Measurements from ENCODE around the gene ATP6V1F.

ATP6V1F gene

GRCh38 chr7:128848289-128849155 is 14.1 kb upstream of the ATP6V1F start:
- DNase-seq (ENCODE audit: low read depth in 2 of 2), result no peak

DNA sequence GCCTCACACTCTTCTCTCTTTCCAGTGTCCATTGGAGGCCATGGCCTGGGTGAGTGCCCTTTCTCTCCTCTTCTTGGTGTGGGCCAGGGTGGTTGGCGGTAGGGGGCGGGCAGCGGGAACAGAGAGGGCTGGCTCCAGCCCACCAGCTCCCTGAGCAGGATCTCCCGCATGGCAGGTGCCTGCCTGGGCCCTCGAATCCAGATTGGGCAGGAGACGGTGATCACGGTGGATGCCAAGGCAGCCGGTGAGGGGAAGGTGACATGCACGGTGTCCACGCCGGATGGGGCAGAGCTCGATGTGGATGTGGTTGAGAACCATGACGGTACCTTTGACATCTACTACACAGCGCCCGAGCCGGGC is 13.5 kb upstream of the ATP6V1F start:
- no peak for DNase-seq (ENCODE audit: low read depth in 2 of 2)

DNA sequence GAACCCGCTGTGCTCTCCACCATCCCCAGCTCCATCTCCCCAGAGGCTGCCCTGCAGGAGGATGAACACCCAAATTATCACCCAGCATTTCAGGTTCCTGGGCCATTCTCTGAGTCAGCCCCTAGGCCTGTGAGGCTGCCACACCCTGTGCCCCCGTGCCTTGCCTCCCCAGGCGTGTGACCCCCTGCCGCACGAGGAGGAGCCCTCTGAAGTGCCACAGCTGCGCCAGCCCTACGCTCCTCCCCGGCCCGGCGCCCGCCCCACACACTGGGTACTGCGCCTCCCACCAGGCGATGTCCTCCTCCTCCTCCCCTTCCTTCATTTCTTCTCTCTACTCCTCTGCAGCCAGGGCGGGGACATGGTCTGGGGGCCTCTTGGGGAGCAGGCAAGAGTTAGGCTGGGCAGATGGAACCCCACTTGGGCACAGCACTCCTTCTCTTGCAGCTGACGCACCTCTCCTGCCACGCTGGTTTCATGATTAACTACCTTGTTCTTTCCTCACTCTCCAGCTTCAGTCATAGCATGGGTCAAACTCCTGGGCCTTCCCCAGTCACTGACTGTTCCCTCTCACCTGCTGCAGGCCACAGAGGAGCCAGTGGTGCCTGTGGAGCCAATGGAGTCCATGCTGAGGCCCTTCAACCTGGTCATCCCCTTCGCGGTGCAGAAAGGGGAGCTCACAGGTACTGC is 12.7 kb upstream of the ATP6V1F start:
- DNase-seq (ENCODE audit: low read depth in 2 of 2), result no peak

DNA sequence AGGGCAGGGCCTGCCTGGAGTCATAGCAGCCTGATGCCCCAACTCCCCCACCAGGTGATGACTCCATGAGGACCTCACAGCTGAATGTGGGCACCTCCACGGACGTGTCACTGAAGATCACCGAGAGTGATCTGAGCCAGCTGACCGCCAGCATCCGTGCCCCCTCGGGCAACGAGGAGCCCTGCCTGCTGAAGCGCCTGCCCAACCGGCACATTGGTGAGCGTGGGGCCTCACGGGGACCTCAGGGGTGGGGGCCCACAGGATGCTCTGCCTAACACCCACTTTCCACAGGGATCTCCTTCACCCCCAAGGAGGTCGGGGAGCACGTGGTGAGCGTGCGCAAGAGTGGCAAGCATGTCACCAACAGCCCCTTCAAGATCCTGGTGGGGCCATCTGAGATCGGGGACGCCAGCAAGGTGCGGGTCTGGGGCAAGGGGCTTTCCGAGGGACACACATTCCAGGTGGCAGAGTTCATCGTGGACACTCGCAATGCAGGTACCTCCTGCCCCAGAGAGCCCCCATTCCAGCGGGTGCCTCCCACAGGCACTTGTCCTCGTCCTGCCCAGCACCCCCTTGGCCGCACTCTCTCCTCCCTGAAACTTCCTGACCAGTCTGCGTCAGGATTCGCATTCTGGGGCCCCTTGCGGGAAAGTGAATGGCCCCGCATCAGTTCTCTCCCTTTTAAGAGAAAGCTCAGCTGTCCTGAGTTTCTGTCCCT is 10.0 kb upstream of the ATP6V1F start:
- DNase-seq (ENCODE audit: low read depth in 2 of 2), result no peak

GRCh38 chr7:128853799-128854198 is 8.9 kb upstream of the ATP6V1F start:
- no peak for DNase-seq (ENCODE audit: low read depth in 2 of 2)

DNA sequence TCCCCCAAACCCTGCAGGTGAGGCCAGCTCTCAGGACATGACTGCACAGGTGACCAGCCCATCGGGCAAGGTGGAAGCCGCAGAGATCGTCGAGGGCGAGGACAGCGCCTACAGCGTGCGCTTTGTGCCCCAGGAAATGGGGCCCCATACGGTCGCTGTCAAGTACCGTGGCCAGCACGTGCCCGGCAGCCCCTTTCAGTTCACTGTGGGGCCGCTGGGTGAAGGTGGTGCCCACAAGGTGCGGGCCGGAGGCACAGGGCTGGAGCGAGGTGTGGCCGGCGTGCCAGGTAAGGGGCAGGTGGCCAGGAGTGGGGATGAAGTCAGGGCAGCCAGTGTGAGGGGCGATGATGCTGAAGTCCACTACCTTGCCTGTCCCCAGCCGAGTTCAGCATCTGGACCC is 8.3 kb upstream of the ATP6V1F start:
- no peak for DNase-seq (ENCODE audit: low read depth in 2 of 2)

DNA sequence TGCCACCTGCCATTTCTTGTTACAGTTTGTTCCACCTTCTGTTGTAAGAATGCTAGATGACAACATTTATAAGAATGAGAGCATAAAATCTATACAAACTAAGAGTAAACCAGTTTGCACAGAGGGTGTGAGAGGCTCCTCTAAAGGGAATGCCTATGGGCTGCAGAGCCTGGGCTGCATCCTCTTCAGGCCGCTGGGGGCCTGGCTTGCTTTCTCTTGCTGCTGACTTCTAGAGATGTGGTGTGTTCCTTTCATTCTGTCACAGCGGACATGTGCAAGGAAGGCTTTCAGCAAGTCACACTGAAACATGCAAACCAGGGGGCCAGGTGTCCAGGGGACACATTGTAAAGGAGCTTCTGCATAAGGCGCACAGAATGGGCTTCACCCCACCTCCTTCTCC is 7.1 kb upstream of the ATP6V1F start:
- DNase-seq (ENCODE audit: low read depth in 2 of 2), result no peak

- DNase-seq (ENCODE audit: low read depth in 2 of 2), result no peak
Observed at GRCh38 chr7:128856001-128856718, 6.5 kb upstream of the ATP6V1F start.

DNA sequence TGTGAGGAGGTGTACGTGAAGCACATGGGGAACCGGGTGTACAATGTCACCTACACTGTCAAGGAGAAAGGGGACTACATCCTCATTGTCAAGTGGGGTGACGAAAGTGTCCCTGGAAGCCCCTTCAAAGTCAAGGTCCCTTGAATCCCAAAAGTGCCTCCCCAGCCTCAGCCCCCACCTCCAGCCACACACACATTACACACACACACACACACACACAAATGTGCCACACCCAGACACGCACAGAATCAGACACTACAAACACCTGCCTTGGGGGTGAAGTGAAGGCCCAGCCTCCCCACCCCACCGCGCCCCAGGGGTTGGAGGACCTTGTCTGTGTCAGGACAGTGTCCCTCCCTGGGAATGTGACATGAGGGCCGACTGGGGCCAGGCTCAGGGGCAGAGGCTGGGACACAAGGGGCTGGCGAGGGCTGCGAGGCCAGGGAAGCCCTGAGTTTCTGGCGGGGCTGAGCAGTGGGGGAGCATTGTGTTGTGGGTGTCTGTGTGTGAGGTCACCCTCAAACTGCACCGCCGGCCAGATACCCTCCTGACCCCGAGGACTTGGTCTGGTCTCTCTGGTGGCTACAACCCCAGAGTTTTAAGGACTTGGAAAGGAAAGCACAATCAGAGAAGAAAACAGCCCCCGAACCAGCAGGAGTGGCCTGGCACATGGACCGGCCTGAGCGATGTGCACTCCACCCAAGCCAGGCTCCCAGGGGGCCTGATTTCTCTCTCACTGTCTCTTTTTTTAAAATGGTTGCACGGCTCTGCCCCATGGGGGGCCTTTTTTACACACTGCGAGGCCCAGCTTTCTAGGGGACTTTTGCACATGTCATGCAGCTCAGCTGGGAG is 4.0 kb upstream of the ATP6V1F start:
- no peak for DNase-seq (ENCODE audit: low read depth in 2 of 2)

DNA sequence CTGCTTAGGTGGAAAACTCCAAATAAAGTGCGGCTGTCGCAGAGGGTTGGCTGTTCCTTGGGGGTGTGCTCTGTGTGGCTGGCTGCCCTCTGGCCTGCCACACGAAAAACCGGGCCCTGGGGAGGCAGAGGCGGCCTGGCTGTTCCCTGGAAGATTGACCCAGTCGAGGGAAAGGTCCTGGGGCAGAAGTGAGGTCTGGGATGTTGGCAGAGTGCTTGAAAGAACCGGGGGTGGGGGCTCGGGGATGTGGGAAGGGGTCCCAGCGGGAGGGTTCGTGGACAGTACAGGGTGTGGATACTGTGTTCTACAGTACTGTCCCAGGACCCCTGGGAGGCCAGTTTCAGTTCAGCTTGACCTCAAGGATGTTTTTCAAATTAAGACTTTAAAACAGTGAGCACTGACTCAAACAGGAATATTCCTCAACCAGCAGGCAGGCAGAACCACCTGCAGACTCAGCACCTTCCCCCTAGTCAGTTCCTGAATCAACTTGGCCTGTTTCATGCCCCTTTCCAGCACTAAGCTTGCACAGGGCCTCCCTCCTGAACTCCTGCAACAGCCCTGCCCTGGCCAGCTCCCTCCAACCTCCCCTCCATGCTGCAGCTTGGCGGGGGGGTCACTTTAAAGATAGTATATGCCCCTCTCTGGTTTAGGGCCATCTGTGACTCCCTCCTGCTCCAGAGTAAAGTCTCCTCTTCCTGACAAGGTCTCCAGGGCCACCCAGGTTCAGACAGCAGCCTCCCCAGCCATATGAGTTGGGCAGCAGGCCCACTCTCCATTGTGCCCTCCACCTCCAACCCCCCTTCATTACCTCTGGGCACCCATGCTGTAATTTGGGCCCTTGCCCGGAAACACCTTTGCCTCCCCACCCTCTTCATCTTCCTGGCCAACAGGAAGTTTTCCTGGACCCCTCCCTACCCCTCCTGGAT is 3.2 kb upstream of the ATP6V1F start:
- no peak for DNase-seq (ENCODE audit: low read depth in 2 of 2)

DNA sequence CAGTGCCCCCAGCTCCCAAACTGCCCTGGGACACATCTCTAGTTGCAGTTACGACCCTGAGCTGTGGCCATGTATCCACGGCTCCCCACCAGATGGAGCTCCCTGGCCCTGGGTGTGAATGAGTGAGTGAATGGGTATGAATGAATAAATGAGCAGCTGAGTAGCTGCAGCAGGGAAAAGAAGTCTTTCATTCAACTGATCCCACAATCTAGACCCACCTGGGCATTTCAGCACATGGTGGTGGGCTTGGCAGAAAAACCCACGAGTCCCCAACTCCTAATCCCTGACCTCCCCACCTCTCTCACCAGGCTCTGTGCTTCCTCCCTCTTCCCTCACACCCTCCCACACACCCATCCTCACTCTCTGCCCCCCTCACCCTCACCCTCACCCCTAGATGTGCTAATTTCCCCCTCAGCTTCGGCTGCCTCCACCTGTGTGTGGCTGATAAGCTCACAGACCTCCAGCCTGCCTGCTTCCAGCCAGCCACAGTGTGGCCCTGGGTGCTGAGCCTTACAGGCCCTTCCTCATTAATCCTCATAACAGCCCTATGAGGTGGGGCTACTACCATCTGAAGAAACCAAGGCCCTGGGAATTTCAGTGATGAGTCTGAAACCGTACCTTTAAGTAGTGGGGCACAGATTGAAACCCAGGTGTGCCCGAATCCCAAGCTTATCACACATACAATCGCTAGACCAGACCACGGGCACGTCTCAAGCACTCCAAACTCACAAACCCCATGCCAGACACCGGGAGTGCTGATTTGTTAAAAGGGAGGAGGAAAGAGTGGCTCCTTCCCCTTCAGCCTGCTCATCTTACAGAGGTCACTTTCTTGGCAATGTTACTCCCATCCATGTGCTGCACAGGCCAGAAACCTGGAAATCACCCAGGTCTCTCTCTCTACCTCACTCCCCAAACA is 2.2 kb upstream of the ATP6V1F start:
- no peak for DNase-seq (ENCODE audit: low read depth in 2 of 2)

- no peak for DNase-seq (ENCODE audit: low read depth in 2 of 2)
Observed at GRCh38 chr7:128861957-128862570, 592 bp upstream of the ATP6V1F start.

DNA sequence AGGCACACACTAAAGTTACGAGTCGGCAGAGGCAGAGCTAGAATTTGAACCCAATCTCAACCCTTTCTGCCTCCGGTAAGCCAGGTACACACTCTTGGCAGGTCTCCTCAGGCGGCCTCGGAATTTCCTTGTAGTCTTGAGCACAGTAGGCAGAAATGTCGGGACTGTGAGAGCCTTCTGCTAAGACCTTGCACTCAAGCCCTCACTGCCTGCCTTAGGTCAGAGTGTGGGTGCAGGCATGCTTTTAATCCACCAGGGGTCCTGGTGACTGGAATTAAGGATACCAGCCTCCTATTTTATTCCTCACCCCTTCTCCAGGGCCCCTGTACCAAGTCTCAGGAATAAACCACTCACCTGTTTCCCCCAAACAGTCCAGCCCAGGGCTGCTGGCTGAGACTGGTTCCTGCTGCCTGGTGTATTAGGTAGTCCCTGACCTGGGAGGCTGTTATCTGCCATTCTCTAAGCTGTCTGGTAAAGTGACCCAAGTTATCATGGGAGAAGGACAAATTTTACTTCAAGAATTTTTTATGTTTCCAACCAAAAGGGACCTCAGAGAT is 855 bp downstream of the ATP6V1F start:
- peak in 1 of 2 donors; percentile 8 for DNase-seq (ENCODE audit: low read depth in 2 of 2)

- no peak for DNase-seq (ENCODE audit: low read depth in 2 of 2)
Observed at GRCh38 chr7:128865303-128865702, 2.6 kb downstream of the ATP6V1F start.

DNA sequence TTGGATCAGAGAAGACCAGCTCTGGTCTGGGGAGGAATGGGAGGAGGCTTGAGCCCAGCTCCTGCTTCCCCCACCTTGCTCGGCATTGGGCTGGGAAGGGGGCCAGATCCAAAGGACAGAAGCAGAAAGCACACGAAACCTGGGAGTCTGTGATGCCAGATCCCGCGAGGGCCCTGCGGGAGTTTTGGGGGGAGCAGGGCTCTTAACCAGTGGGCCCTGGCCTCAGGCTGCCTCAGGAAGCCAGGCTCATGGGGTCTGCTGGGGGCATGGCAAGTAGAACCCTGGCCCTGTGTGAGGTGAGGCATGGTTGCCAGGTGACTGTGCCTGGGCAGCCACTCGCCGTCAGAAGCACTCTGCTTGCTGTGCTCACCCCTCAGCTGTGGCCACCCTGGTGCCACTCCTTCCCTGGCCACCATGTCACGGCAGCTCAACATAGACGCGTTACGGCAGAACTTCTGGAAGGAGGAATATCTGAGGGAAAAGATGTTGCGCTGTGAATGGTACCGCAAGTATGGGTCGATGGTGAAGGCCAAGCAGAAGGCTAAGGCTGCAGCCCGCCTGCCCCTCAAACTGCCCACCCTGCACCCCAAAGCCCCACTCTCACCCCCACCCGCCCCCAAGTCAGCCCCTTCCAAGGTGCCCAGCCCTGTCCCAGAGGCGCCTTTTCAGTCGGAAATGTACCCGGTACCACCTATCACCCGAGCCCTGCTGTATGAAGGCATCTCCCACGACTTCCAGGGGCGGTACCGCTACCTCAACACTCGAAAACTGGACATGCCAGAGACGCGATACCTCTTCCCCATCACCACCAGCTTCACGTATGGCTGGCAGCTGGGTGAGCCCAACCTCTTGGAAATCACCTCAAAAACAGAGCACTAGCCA is 3.6 kb downstream of the ATP6V1F start:
- no peak for DNase-seq (ENCODE audit: low read depth in 2 of 2)

DNA sequence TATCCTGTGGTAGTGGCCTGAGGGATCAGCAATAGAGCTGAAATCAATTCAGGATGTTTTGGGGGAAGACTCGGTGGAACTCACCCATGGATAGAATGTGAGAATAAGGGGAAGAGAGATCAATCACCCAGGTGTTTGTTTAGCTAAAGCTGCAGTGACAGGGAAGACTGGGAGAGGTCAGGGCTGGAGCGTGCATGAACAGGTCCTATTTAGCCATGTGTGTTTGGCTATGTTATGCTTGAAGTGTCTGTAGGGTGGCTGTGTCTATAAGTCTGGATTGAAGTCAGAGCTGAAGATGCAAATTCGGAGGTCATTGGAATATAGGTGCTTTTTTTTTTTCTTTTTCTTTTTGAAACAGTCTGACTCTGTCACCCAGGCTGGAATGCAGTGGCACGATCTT is 4.6 kb downstream of the ATP6V1F start:
- no peak for DNase-seq (ENCODE audit: low read depth in 2 of 2)

All from stimulated activated CD8-positive, alpha-beta memory T cell treated with anti-CD3 and anti-CD28 coated beads, Interleukin-7, amount 100 ng/mL, for 4 hours (primary cell).